K562 (cell line): ENCODE results near the gene MYO1F. TPM values are rescaled to one million over a fixed set of nuclear protein-coding genes. Genes with fewer than 3 reads are reported as not detected.

Source experiments
- ATAC-seq: fragments of 200-7000 bp; cut with Tn5 transposase; 3 replicates; pipeline ENCODE4 v1.9.1; 2020; ENCODE audit warnings: moderate library complexity
- BruUV-seq: library from RNA; stranded (reverse); fragments of 400-500 nt; replicated peaks from 2 replicates; lab custom pipeline; 2021; lab: Mats Ljungman, UMichigan
- CTCF ChIA-PET: fragments of 300-600 bp; formaldehyde crosslinking; extraction: SDS; loops from one replicate; lab custom pipeline; 2021; ENCODE audit warnings: low intra/inter-chr PET ratio; lab: Yijun Ruan, JAX
- POLR2A ChIA-PET: fragments of 300-600, 350-650 bp; sonication (Branson Sonifier 250); formaldehyde crosslinking; extraction: SDS; loops from one replicate; lab custom pipeline; 2021; ENCODE audit warnings: antibody characterized with exemption, inconsistent platforms; lab: Yijun Ruan, JAX
- DNase-seq, 4 experiments: peaks; one replicate each; pipeline versions ENCODE4 v3.0.0 to v3.0.0-alpha.2; 2011 to 2018; ENCODE audit warnings: low spot score in 3 of 4, mixed read lengths in 3 of 4; ENCODE audit errors: extremely low read depth in 1 of 4
- FAIRE-seq: peaks from 2 replicates; lab custom pipeline; 2011; peaks lifted over from hg19 to GRCh38; lab: Jason Lieb, UNC
- H2AFZ ChIP-seq: 2 replicates; pipeline ENCODE4 v1.6.0; 2011; ENCODE audit warnings: low read depth, low read length, control low read depth, inconsistent platforms
- H3K27ac ChIP-seq: fragments of 200-600 bp; 3 replicates; pipeline ENCODE4 v1.8.0; 2011; ENCODE audit warnings: low read depth, mild to moderate bottlenecking, control low read depth, inconsistent platforms, low read length, moderate library complexity, mixed read lengths; ENCODE audit errors: extremely low read depth
- H3K27me3 ChIP-seq, 2 experiments: fragments of 300-600 bp in 1 of 2; 2 replicates in 1 of 2; 3 replicates in 1 of 2; pipeline versions ENCODE4 v1.6.0 to v1.8.0; 2011; ENCODE audit warnings: inconsistent platforms in 2 of 2, low read length in 2 of 2, mild to moderate bottlenecking in 1 of 2, mixed read lengths in 1 of 2, moderate library complexity in 1 of 2; ENCODE audit not compliant: control insufficient read depth in 2 of 2, insufficient read depth in 2 of 2
- H3K36me3 ChIP-seq: fragments of 300-600 bp; 3 replicates; pipeline ENCODE4 v1.8.0; 2011; ENCODE audit warnings: mild to moderate bottlenecking, low read length, inconsistent platforms; ENCODE audit not compliant: control insufficient read depth, insufficient read depth
- H3K4me1 ChIP-seq, 2 experiments: fragments of 200-600 bp in 1 of 2; replicated peaks in 1 of 2; 2 replicates in 1 of 2; 3 replicates in 1 of 2; pipeline versions ENCODE4 v1.5.1 to v1.8.0; 2011; ENCODE audit warnings: inconsistent platforms in 2 of 2, low read length in 2 of 2, mild to moderate bottlenecking in 1 of 2, mixed read lengths in 1 of 2, moderate library complexity in 1 of 2; ENCODE audit not compliant: control insufficient read depth in 2 of 2, insufficient read depth in 2 of 2
- H3K4me2 ChIP-seq: 2 replicates; pipeline ENCODE4 v1.6.1; 2011; ENCODE audit warnings: low read length, control low read depth, inconsistent platforms, mixed read lengths; ENCODE audit not compliant: insufficient read depth
- H3K4me3 ChIP-seq: fragments of 200-600 bp; sonication (generic), shearing (Covaris generic); 2 replicates; pipeline ENCODE4 v1.5.1; 2016; ENCODE audit warnings: control low read depth, inconsistent platforms
- H3K79me2 ChIP-seq: fragments of 200-600 bp; 3 replicates; pipeline ENCODE4 v1.8.0; 2011; ENCODE audit warnings: low read length, inconsistent platforms; ENCODE audit not compliant: control insufficient read depth, insufficient read depth
- H3K9ac ChIP-seq, 2 experiments: 2 replicates each; pipeline versions ENCODE4 v1.6.0 to v1.6.1; 2011; ENCODE audit warnings: low read depth in 2 of 2, low read length in 2 of 2, control low read depth in 1 of 2, inconsistent platforms in 1 of 2, mild to moderate bottlenecking in 1 of 2, mixed read lengths in 1 of 2; ENCODE audit not compliant: insufficient read depth in 1 of 2
- H3K9me1 ChIP-seq: one replicate; pipeline ENCODE4 v1.6.0; 2011; ENCODE audit warnings: inconsistent platforms, mild to moderate bottlenecking, low read length, moderate library complexity; ENCODE audit not compliant: control insufficient read depth, insufficient read depth
- H3K9me3 ChIP-seq: replicated peaks from 2 replicates; pipeline ENCODE4 v1.5.1; 2011; ENCODE audit warnings: low read depth, low read length, inconsistent platforms; ENCODE audit not compliant: control insufficient read depth, insufficient read depth
- H4K20me1 ChIP-seq: replicated peaks from 2 replicates; pipeline ENCODE4 v1.6.1; 2011; ENCODE audit warnings: low read length, inconsistent platforms, mixed read lengths; ENCODE audit not compliant: control insufficient read depth, insufficient read depth
- CBX3 ChIP-seq, 2 experiments: IDR thresholded peaks; 1 replicate in 1 of 2; 2 replicates in 1 of 2; pipeline ENCODE4 v1.6.1; 2012; ENCODE audit warnings: inconsistent platforms in 2 of 2, low read length in 2 of 2, borderline replicate concordance in 1 of 2, control low read depth in 1 of 2
- HNRNPH1 ChIP-seq: fragments of 200-400 bp; formaldehyde crosslinking; optimal IDR thresholded peaks from 2 replicates; pipeline ENCODE3; 2017; ENCODE audit warnings: low read depth, mild to moderate bottlenecking, low read length, moderate library complexity
- RAD21 ChIP-seq, 2 experiments: fragments of 250-450 bp in 1 of 2; fragments of 450-650 bp in 1 of 2; sonication (Bioruptor Pico) in 1 of 2; formaldehyde crosslinking in 1 of 2; IDR thresholded peaks in 1 of 2; conservative IDR thresholded peaks in 1 of 2; 2 replicates each; pipeline versions ENCODE4 v1.4.0 to v1.8.0; 2020 to 2022; ENCODE audit warnings: mild to moderate bottlenecking in 2 of 2, moderate library complexity in 1 of 2
- WGBS: fragments of 100-300 bp; shearing (Covaris generic); methylation state at CpG from one replicate; pipeline ENCODE4 v1.1.6; 2016; ENCODE audit warnings: low coverage, mixed read lengths; ENCODE audit not compliant: insufficient coverage; ENCODE audit errors: missing lambda C conversion rate; 5-methylcytosine and 5-hydroxymethylcytosine counted together
- in situ Hi-C: fragments of 300-500 bp; cut with MboI; formaldehyde crosslinking; loops from 4 replicates; pipeline ENCODE4 v1.15.0; 2018; ENCODE audit warnings: inconsistent platforms, mixed read lengths
- intact Hi-C: fragments of 100-400 bp; cut with micrococcal nuclease; formaldehyde crosslinking; loops from 2 replicates; pipeline ENCODE4 v1.14.2; 2022
- polyA plus RNA-seq, 8 experiments: library from polyadenylated mRNA; depleted of rRNA in 4 of 8; stranded (reverse) in 5 of 8; unstranded in 3 of 8; fragments of >200 nt; fragmentation: Nextera tagmentation in 2 of 8; fragmentation: Illumina TruSeq in 1 of 8; extraction: Ambion mirVana in 2 of 8; extraction: Trizol in 1 of 8; gene quantifications; 2 replicates each; pipeline versions ENCODE4 v1.2.1 to v1.2.3, GENCODE V29; 2011 to 2014; ENCODE audit warnings: inconsistent platforms in 1 of 8, missing spikeins in 1 of 8
- total RNA-seq, 7 experiments: library from RNA; depleted of rRNA in 6 of 7; stranded (reverse); fragments of >200 nt in 6 of 7; fragmentation: Illumina TruSeq in 2 of 7; extraction: Trizol in 2 of 7; gene quantifications; 2 replicates each; pipeline versions ENCODE4 v1.2.1 to v1.2.3, GENCODE V29; 2011 to 2021; ENCODE audit warnings: low replicate concordance in 1 of 7
- TF ChIP-seq, protein P1 (sequence below): fragments of 250-450 bp; sonication (Bioruptor Pico); IDR thresholded peaks from 2 replicates; pipeline ENCODE4 v1.5.1; 2021; ENCODE audit warnings: mild to moderate bottlenecking

Gene MYO1F
- total and polyA plus RNA-seq, 9 of the 15 experiments (the other 6 are each of a cell fraction or from before 2014, with no cell fraction given) = 0.78 to 9.4 (median 4.3) TPM

GRCh38 chr19:8473648-8474476, 103.4 kb downstream of the MYO1F start:
- ChIA-PET POLR2A (interaction anchor here (0.6 to 1.7 kb wide), 5 partner anchors 9 to 58 kb away, joined by 3 to 5 read pairs (median 3); no protein-coding TSS in a partner anchor), CTCF (no interaction called here)
- no peak overlapping the region for H3K4me2 ChIP-seq
- TF ChIP-seq, protein P1, sequence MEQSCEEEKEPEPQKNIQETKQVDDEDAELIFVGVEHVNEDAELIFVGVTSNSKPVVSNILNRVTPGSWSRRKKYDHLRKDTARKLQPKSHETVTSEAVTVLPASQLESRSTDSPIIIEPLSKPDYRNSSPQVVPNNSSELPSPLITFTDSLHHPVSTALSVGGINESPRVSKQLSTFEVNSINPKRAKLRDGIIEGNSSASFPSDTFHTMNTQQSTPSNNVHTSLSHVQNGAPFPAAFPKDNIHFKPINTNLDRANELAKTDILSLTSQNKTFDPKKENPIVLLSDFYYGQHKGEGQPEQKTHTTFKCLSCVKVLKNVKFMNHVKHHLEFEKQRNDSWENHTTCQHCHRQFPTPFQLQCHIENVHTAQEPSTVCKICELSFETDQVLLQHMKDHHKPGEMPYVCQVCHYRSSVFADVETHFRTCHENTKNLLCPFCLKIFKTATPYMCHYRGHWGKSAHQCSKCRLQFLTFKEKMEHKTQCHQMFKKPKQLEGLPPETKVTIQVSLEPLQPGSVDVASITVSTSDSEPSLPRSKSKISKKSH = no peak
- TF ChIP-seq HNRNPH1 (no peak), RAD21 (CRISPR knock-in tag; conservative IDR thresholded peaks at IDR 0.05 in 1 of 2, IDR thresholded peaks at IDR 0.05 in 1 of 2) (no peak), CBX3 (IDR thresholded peaks at IDR 0.05; ENCODE audit: borderline replicate concordance in 1 of 2, low read length in 2 of 2) (no peak)
- DNase-seq (no peak), ATAC-seq (no peak), FAIRE-seq (no peak)
- no peaks in the 10 kb centered on the region for H3K9me1 ChIP-seq
- H3K27me3 ChIP-seq = no peaks in the 10 kb centered on the region
- no peaks in the 10 kb centered on the region for H3K4me1 ChIP-seq
- H4K20me1 ChIP-seq = peaks cover 7% of the 10 kb centered on the region
- 79% methylated on average over 6 of the region's 6 CpGs for WGBS
- no peak overlapping the region for H2AFZ ChIP-seq
- BruUV-seq = no TSS peak
- peaks cover 98% of the 10 kb centered on the region for H3K36me3 ChIP-seq
- H3K4me3 ChIP-seq = no peak overlapping the region
- H3K27ac ChIP-seq = no peak overlapping the region
- peaks cover 47% of the 10 kb centered on the region for H3K79me2 ChIP-seq
- H3K9ac ChIP-seq = no peak overlapping the region
- no peaks in the 10 kb centered on the region for H3K9me3 ChIP-seq
- intact Hi-C loops = no loop called here
- in situ Hi-C loops = no loop called here

Other genes starting within 250 kb of the MYO1F start
Only the 7 nearest of the 11 such genes appear.
- gene HNRNPM, start 132.5 kb downstream of the MYO1F start, total RNA-seq (2014; rRNA removed) = 195 and 251 TPM in 2 replicates
- gene HNRNPM, start 132.5 kb downstream of the MYO1F start, total RNA-seq (2014; rRNA removed; fragmentation: Illumina TruSeq; extraction: Trizol) = 130 and 168 TPM in 2 replicates
- gene HNRNPM, start 132.5 kb downstream of the MYO1F start, total RNA-seq (2015; rRNA removed; fragmentation: Illumina TruSeq; extraction: Trizol) = 186 and 204 TPM in 2 replicates
- 283 and 340 TPM in 2 replicates for gene HNRNPM, start 132.5 kb downstream of the MYO1F start, total RNA-seq (2021)
- gene HNRNPM, start 132.5 kb downstream of the MYO1F start, polyA plus RNA-seq (2011; rRNA removed) = 107 and 127 TPM in 2 replicates
- 241 and 264 TPM in 2 replicates for gene HNRNPM, start 132.5 kb downstream of the MYO1F start, polyA plus RNA-seq (2014; fragmentation: Illumina TruSeq; extraction: Trizol)
- 10 to 100 TPM; 11.1 to 13.1 TPM for gene HNRNPM, start 132.5 kb downstream of the MYO1F start, polyA plus RNA-seq (2014; fragmentation: Nextera tagmentation; extraction: Ambion mirVana)
- 253 and 316 TPM in 2 replicates for gene HNRNPM, start 132.5 kb downstream of the MYO1F start, polyA plus RNA-seq (2014; rRNA removed)
- gene PRAM1, start 74.8 kb downstream of the MYO1F start, total RNA-seq (2014; rRNA removed) = 0.05 TPM in 1 of 2 replicates, not detected in the other
- gene PRAM1, start 74.8 kb downstream of the MYO1F start, total RNA-seq (2014; rRNA removed; fragmentation: Illumina TruSeq; extraction: Trizol) = not detected in 2 replicates
- not detected in 2 replicates for gene PRAM1, start 74.8 kb downstream of the MYO1F start, total RNA-seq (2015; rRNA removed; fragmentation: Illumina TruSeq; extraction: Trizol)
- gene PRAM1, start 74.8 kb downstream of the MYO1F start, total RNA-seq (2021) = 0.09 and 0.11 TPM in 2 replicates
- gene PRAM1, start 74.8 kb downstream of the MYO1F start, polyA plus RNA-seq (2011; rRNA removed) = not detected in 2 replicates
- gene PRAM1, start 74.8 kb downstream of the MYO1F start, polyA plus RNA-seq (2014; fragmentation: Illumina TruSeq; extraction: Trizol) = 0.07 TPM in 1 of 2 replicates, not detected in the other
- not detected for gene PRAM1, start 74.8 kb downstream of the MYO1F start, polyA plus RNA-seq (2014; fragmentation: Nextera tagmentation; extraction: Ambion mirVana)
- gene PRAM1, start 74.8 kb downstream of the MYO1F start, polyA plus RNA-seq (2014; rRNA removed) = not detected in 2 replicates
- 3.8 and 11.0 TPM in 2 replicates for gene ZNF414, start 63.3 kb downstream of the MYO1F start, total RNA-seq (2014; rRNA removed)
- gene ZNF414, start 63.3 kb downstream of the MYO1F start, total RNA-seq (2014; rRNA removed; fragmentation: Illumina TruSeq; extraction: Trizol) = not detected in 2 replicates
- gene ZNF414, start 63.3 kb downstream of the MYO1F start, total RNA-seq (2015; rRNA removed; fragmentation: Illumina TruSeq; extraction: Trizol) = 2.0 and 3.0 TPM in 2 replicates
- 25.8 and 27.2 TPM in 2 replicates for gene ZNF414, start 63.3 kb downstream of the MYO1F start, total RNA-seq (2021)
- 1.7 and 4.2 TPM in 2 replicates for gene ZNF414, start 63.3 kb downstream of the MYO1F start, polyA plus RNA-seq (2011; rRNA removed)
- 2.2 and 10.2 TPM in 2 replicates for gene ZNF414, start 63.3 kb downstream of the MYO1F start, polyA plus RNA-seq (2014; fragmentation: Illumina TruSeq; extraction: Trizol)
- gene ZNF414, start 63.3 kb downstream of the MYO1F start, polyA plus RNA-seq (2014; fragmentation: Nextera tagmentation; extraction: Ambion mirVana) = under 1 TPM in 1 of 2 experiments, not detected in 1; 0.03 TPM
- 15.6 and 16.0 TPM in 2 replicates for gene ZNF414, start 63.3 kb downstream of the MYO1F start, polyA plus RNA-seq (2014; rRNA removed)
- gene ADAMTS10, start 33.3 kb upstream of the MYO1F start, total RNA-seq (2014; rRNA removed) = 0.33 and 0.41 TPM in 2 replicates
- gene ADAMTS10, start 33.3 kb upstream of the MYO1F start, total RNA-seq (2014; rRNA removed; fragmentation: Illumina TruSeq; extraction: Trizol) = not detected in 2 replicates
- 0.30 and 0.33 TPM in 2 replicates for gene ADAMTS10, start 33.3 kb upstream of the MYO1F start, total RNA-seq (2015; rRNA removed; fragmentation: Illumina TruSeq; extraction: Trizol)
- 0.29 and 1.2 TPM in 2 replicates for gene ADAMTS10, start 33.3 kb upstream of the MYO1F start, total RNA-seq (2021)
- gene ADAMTS10, start 33.3 kb upstream of the MYO1F start, polyA plus RNA-seq (2011; rRNA removed) = 0.28 and 0.57 TPM in 2 replicates
- 0.30 TPM in 1 of 2 replicates, not detected in the other for gene ADAMTS10, start 33.3 kb upstream of the MYO1F start, polyA plus RNA-seq (2014; fragmentation: Illumina TruSeq; extraction: Trizol)
- gene ADAMTS10, start 33.3 kb upstream of the MYO1F start, polyA plus RNA-seq (2014; fragmentation: Nextera tagmentation; extraction: Ambion mirVana) = not detected
- 0.84 and 1.8 TPM in 2 replicates for gene ADAMTS10, start 33.3 kb upstream of the MYO1F start, polyA plus RNA-seq (2014; rRNA removed)
- gene NFILZ, start 53.2 kb upstream of the MYO1F start, total RNA-seq (2014; rRNA removed) = not detected in 2 replicates
- gene NFILZ, start 53.2 kb upstream of the MYO1F start, total RNA-seq (2014; rRNA removed; fragmentation: Illumina TruSeq; extraction: Trizol) = not detected in 2 replicates
- gene NFILZ, start 53.2 kb upstream of the MYO1F start, total RNA-seq (2015; rRNA removed; fragmentation: Illumina TruSeq; extraction: Trizol) = not detected in 2 replicates
- gene NFILZ, start 53.2 kb upstream of the MYO1F start, total RNA-seq (2021) = not detected in 2 replicates
- gene NFILZ, start 53.2 kb upstream of the MYO1F start, polyA plus RNA-seq (2011; rRNA removed) = not detected in 2 replicates
- not detected in 2 replicates for gene NFILZ, start 53.2 kb upstream of the MYO1F start, polyA plus RNA-seq (2014; fragmentation: Illumina TruSeq; extraction: Trizol)
- not detected for gene NFILZ, start 53.2 kb upstream of the MYO1F start, polyA plus RNA-seq (2014; fragmentation: Nextera tagmentation; extraction: Ambion mirVana)
- gene NFILZ, start 53.2 kb upstream of the MYO1F start, polyA plus RNA-seq (2014; rRNA removed) = not detected in 2 replicates
- not detected in 2 replicates for gene ACTL9, start 121.4 kb upstream of the MYO1F start, total RNA-seq (2014; rRNA removed)
- gene ACTL9, start 121.4 kb upstream of the MYO1F start, total RNA-seq (2014; rRNA removed; fragmentation: Illumina TruSeq; extraction: Trizol) = not detected in 2 replicates
- not detected in 2 replicates for gene ACTL9, start 121.4 kb upstream of the MYO1F start, total RNA-seq (2015; rRNA removed; fragmentation: Illumina TruSeq; extraction: Trizol)
- gene ACTL9, start 121.4 kb upstream of the MYO1F start, total RNA-seq (2021) = not detected in 2 replicates
- not detected in 2 replicates for gene ACTL9, start 121.4 kb upstream of the MYO1F start, polyA plus RNA-seq (2011; rRNA removed)
- not detected in 2 replicates for gene ACTL9, start 121.4 kb upstream of the MYO1F start, polyA plus RNA-seq (2014; fragmentation: Illumina TruSeq; extraction: Trizol)
- not detected for gene ACTL9, start 121.4 kb upstream of the MYO1F start, polyA plus RNA-seq (2014; fragmentation: Nextera tagmentation; extraction: Ambion mirVana)
- not detected in 2 replicates for gene ACTL9, start 121.4 kb upstream of the MYO1F start, polyA plus RNA-seq (2014; rRNA removed)
- not detected in 2 replicates for gene OR2Z1, start 144.2 kb upstream of the MYO1F start, total RNA-seq (2014; rRNA removed)
- gene OR2Z1, start 144.2 kb upstream of the MYO1F start, total RNA-seq (2014; rRNA removed; fragmentation: Illumina TruSeq; extraction: Trizol) = not detected in 2 replicates
- not detected in 2 replicates for gene OR2Z1, start 144.2 kb upstream of the MYO1F start, total RNA-seq (2015; rRNA removed; fragmentation: Illumina TruSeq; extraction: Trizol)
- gene OR2Z1, start 144.2 kb upstream of the MYO1F start, total RNA-seq (2021) = not detected in 2 replicates
- not detected in 2 replicates for gene OR2Z1, start 144.2 kb upstream of the MYO1F start, polyA plus RNA-seq (2011; rRNA removed)
- not detected in 2 replicates for gene OR2Z1, start 144.2 kb upstream of the MYO1F start, polyA plus RNA-seq (2014; fragmentation: Illumina TruSeq; extraction: Trizol)
- not detected for gene OR2Z1, start 144.2 kb upstream of the MYO1F start, polyA plus RNA-seq (2014; fragmentation: Nextera tagmentation; extraction: Ambion mirVana)
- gene OR2Z1, start 144.2 kb upstream of the MYO1F start, polyA plus RNA-seq (2014; rRNA removed) = 0.13 and 0.30 TPM in 2 replicates